ENCODE measurements around the gene NPBWR2. TPM values are rescaled to one million over a fixed set of nuclear protein-coding genes. Genes with fewer than 3 reads are reported as not detected.

The NPBWR2 gene
- polyA plus RNA-seq, 1 of the 3 experiments (the other 2 are of a cell fraction) = not detected

- 57% methylated on average over 12 of the region's 14 CpGs for WGBS (ENCODE audit: low lambda C conversion rate)
- no peak overlapping the region for H3K27ac ChIP-seq (ENCODE audit: low read depth in 2 of 2, low read length in 1 of 2)
- H3K9ac ChIP-seq = no peak overlapping the region
- H4K20me1 ChIP-seq (ENCODE audit: insufficient read depth) = no peaks in the 10 kb centered on the region
- H3K36me3 ChIP-seq (replicated peaks in 1 of 2; ENCODE audit: control insufficient read depth in 1 of 2, insufficient read depth in 2 of 2, low read length in 1 of 2) = no peaks in the 10 kb centered on the region
- H3F3A ChIP-seq (replicated peaks; ENCODE audit: insufficient read depth) = no peaks in the 10 kb centered on the region
- no peaks in the 10 kb centered on the region for H3K79me2 ChIP-seq (ENCODE audit: insufficient read depth)
- H3K4me1 ChIP-seq (ENCODE audit: control insufficient read depth in 1 of 2, insufficient read depth in 2 of 2, low read depth in 1 of 2, low read length in 1 of 2) = peaks cover 0 to 17% of the 10 kb centered on the region in 2 experiments; a peak in 1 of 4 replicates
- ChIA-PET POLR2A (no interaction called here), CTCF (interaction anchor here (0.8 to 15.6 kb wide), 8 partner anchors 9 to 136 kb away, joined by 3 to 252 read pairs (median 4); partner anchors contain the start of genes LKAAEAR1, OPRL1, RGS19 and SAMD10)
- no peak overlapping the region for H2AFZ ChIP-seq (ENCODE audit: low read depth)
- no peaks in the 10 kb centered on the region for H3K27me3 ChIP-seq (ENCODE audit: insufficient read depth)
- no peak overlapping the region for H3K4me3 ChIP-seq (ENCODE audit: low read depth in 2 of 2, low read length in 1 of 2)
- no peaks in the 10 kb centered on the region for H3K9me2 ChIP-seq
- H3K9me3 ChIP-seq = no peaks in the 10 kb centered on the region
- TF ChIP-seq ZBTB33 (IDR thresholded peaks at IDR 0.05; ENCODE audit: borderline replicate concordance, low read depth) (no peak), USF1 (IDR thresholded peaks at IDR 0.05; ENCODE audit: borderline replicate concordance, low read depth) (no peak), TAF1 (IDR thresholded peaks at IDR 0.05; ENCODE audit: borderline replicate concordance, low read depth, low read length) (no peak), TEAD4 (IDR thresholded peaks at IDR 0.05; ENCODE audit: borderline replicate concordance, insufficient read depth) (no peak), FOSL2 (IDR thresholded peaks at IDR 0.05; ENCODE audit: borderline replicate concordance, low read depth) (no peak)
- no peak overlapping the region for H3K4me2 ChIP-seq
- DNase-seq = peak; percentile 50
Observed at GRCh38 chr20:64115171-64115911, 8.0 kb upstream of the NPBWR2 start.

GRCh38 chr20:64114356-64114971, 7.1 kb upstream of the NPBWR2 start:
- Histone ChIP-seq H3K4me3 (ENCODE audit: low read depth in 2 of 2, low read length in 1 of 2) (no peak overlapping the region), H3K79me2 (ENCODE audit: insufficient read depth) (no peaks in the 10 kb centered on the region), H3K4me1 (ENCODE audit: control insufficient read depth in 1 of 2, insufficient read depth in 2 of 2, low read depth in 1 of 2, low read length in 1 of 2) (peaks cover 0 to 24% of the 10 kb centered on the region in 2 experiments; a peak in 1 of 4 replicates), H3K9me2 (no peaks in the 10 kb centered on the region), H3K9ac (no peak overlapping the region), H3F3A (replicated peaks; ENCODE audit: insufficient read depth) (no peaks in the 10 kb centered on the region), H3K36me3 (replicated peaks in 1 of 2; ENCODE audit: control insufficient read depth in 1 of 2, insufficient read depth in 2 of 2, low read length in 1 of 2) (no peaks in the 10 kb centered on the region), H3K4me2 (no peak overlapping the region), H2AFZ (ENCODE audit: low read depth) (no peak overlapping the region), H3K27ac (ENCODE audit: low read depth in 2 of 2, low read length in 1 of 2) (no peak overlapping the region), H3K9me3 (no peaks in the 10 kb centered on the region), H3K27me3 (ENCODE audit: insufficient read depth) (no peaks in the 10 kb centered on the region), H4K20me1 (ENCODE audit: insufficient read depth) (no peaks in the 10 kb centered on the region)
- DNase-seq = peak; percentile 13
- ChIA-PET CTCF (interaction anchor here (1.2 to 15.6 kb wide), 3 partner anchors 12 to 135 kb away, joined by 3 to 252 read pairs (median 4); partner anchors contain the start of genes LKAAEAR1, OPRL1, RGS19 and SAMD10), POLR2A (no interaction called here)
- TF ChIP-seq JUND (IDR thresholded peaks at IDR 0.05) (no peak), MAX (IDR thresholded peaks at IDR 0.05; ENCODE audit: low read depth) (no peak), TAF1 (IDR thresholded peaks at IDR 0.05; ENCODE audit: borderline replicate concordance, low read depth, low read length) (no peak), EZH2phosphoT487 (IDR thresholded peaks at IDR 0.05; ENCODE audit: borderline replicate concordance, low read depth) (no peak), GABPA (IDR thresholded peaks at IDR 0.05; ENCODE audit: low read depth) (no peak)
- WGBS (ENCODE audit: low lambda C conversion rate) = 51% methylated on average over 6 of the region's 14 CpGs

Measured in SK-N-SH (cell line).